DND-41 (cell line): ENCODE measurements around the gene GCDH.

Experiments
- ATAC-seq: fragments of 200-7000 bp; cut with Tn5 transposase; 3 replicates; pipeline ENCODE4 v1.9.1; 2021; ENCODE audit warnings: low read depth; ENCODE audit not compliant: insufficient read depth
- DNase-seq: peaks from one replicate; pipeline ENCODE4 v3.0.0-alpha.2; 2020
- H2AFZ ChIP-seq: 2 replicates; pipeline ENCODE4 v1.6.0; 2012; ENCODE audit warnings: low read depth, low read length
- H3K27ac ChIP-seq: 2 replicates; pipeline ENCODE4 v1.5.1; 2012; ENCODE audit warnings: low read length, inconsistent platforms
- H3K27me3 ChIP-seq: fragments of 200-600 bp; sonication (generic); 2 replicates; pipeline ENCODE4 v1.6.0; 2012; ENCODE audit warnings: low read length, mild to moderate bottlenecking, inconsistent platforms; ENCODE audit not compliant: insufficient read depth, poor library complexity
- H3K36me3 ChIP-seq: 2 replicates; pipeline ENCODE4 v1.5.1; 2012; ENCODE audit warnings: low read length, inconsistent platforms; ENCODE audit not compliant: insufficient read depth
- H3K4me1 ChIP-seq: 2 replicates; pipeline ENCODE4 v1.5.1; 2012; ENCODE audit warnings: mild to moderate bottlenecking, low read length; ENCODE audit not compliant: insufficient read depth
- H3K4me2 ChIP-seq: 2 replicates; pipeline ENCODE4 v1.6.0; 2012; ENCODE audit warnings: mild to moderate bottlenecking, moderate library complexity, low read length, inconsistent platforms; ENCODE audit not compliant: insufficient read depth
- H3K4me3 ChIP-seq, 2 experiments: fragments of 200-600 bp in 1 of 2; shearing (Covaris generic) in 1 of 2; 2 replicates each; pipeline ENCODE4 v1.5.1; 2012 to 2016; ENCODE audit warnings: inconsistent platforms in 2 of 2, low read length in 2 of 2, mild to moderate bottlenecking in 2 of 2, low read depth in 1 of 2, moderate library complexity in 1 of 2
- H3K79me2 ChIP-seq: 2 replicates; pipeline ENCODE4 v1.6.0; 2012; ENCODE audit warnings: low read length, inconsistent platforms; ENCODE audit not compliant: insufficient read depth
- H3K9ac ChIP-seq: 2 replicates; pipeline ENCODE4 v1.6.0; 2012; ENCODE audit warnings: low read depth, mild to moderate bottlenecking, inconsistent platforms, low read length, moderate library complexity
- H3K9me3 ChIP-seq: 2 replicates; pipeline ENCODE4 v1.5.1; 2012; ENCODE audit warnings: low read length, moderate library complexity, mild to moderate bottlenecking, inconsistent platforms; ENCODE audit not compliant: insufficient read depth, severe bottlenecking
- H4K20me1 ChIP-seq: 2 replicates; pipeline ENCODE4 v1.6.0; 2012; ENCODE audit warnings: low read length; ENCODE audit not compliant: insufficient read depth
- CTCF ChIP-seq: IDR thresholded peaks from 2 replicates; pipeline ENCODE4 v1.5.1; 2012; ENCODE audit warnings: borderline replicate concordance, low read length, moderate library complexity, mild to moderate bottlenecking; ENCODE audit not compliant: poor library complexity, severe bottlenecking; ENCODE audit errors: extremely low read depth
- EZH2 ChIP-seq: IDR thresholded peaks from 3 replicates; pipeline ENCODE4 v1.6.1; 2012; ENCODE audit warnings: borderline replicate concordance, low read depth, mild to moderate bottlenecking, moderate library complexity, low read length, inconsistent platforms; ENCODE audit not compliant: severe bottlenecking

GCDH gene

DNA sequence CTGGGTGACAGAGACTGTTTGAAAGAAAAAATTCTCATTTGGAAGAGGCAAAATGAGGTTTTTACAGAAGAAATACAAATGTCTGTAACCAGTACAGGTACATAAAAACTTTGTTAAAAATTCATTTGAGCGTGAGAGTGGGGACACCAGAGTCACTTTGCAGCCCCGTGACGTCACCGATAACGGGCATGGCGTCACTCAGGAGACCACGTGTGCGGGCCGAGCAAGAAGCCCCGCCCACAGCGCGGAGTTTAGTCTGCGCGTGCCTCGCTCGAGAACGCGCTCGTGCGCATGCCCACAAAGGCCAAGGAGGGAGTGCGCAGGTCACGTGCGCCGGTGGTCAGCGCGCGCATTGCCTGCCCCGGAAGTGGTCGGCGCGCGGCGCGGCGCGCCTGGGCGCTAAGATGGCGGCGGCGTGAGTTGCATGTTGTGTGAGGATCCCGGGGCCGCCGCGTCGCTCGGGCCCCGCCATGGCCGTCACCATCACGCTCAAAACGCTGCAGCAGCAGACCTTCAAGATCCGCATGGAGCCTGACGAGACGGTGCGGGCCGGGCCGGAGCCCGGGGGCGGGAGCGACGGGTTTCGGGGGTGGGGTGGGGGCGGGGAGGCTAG lies 54.6 kb downstream of the GCDH start, which contains the start of gene RAD23A:
Gene RAD23A, plus strand, starts transcription at position 384 of the 613 bp plus-strand sequence. Its CDS starts 87 bp downstream, at position 471.
- Histone ChIP-seq H3K4me2 (peak within 1 kb of the TSS; percentile 80), H3K9me3 (no peaks in the 10 kb centered on the region), H4K20me1 (peaks cover 50% of the 10 kb centered on the region), H2AFZ (peak within 1 kb of the TSS; percentile 57), H3K27ac (peak within 1 kb of the TSS; percentile 84), H3K27me3 (no peaks in the 10 kb centered on the region), H3K9ac (peak within 1 kb of the TSS; percentile 67), H3K4me3 (peak within 1 kb of the TSS; percentile 50 to 69; a peak in 3 of 4 replicates), H3K4me1 (peaks cover 68% of the 10 kb centered on the region), H3K79me2 (peaks cover 76% of the 10 kb centered on the region), H3K36me3 (peaks cover 87% of the 10 kb centered on the region)
- DNase-seq (peak; percentile 97), ATAC-seq (peak; percentile 82)
- TF ChIP-seq CTCF = no peak
- no peak for TF ChIP-seq EZH2

DNA sequence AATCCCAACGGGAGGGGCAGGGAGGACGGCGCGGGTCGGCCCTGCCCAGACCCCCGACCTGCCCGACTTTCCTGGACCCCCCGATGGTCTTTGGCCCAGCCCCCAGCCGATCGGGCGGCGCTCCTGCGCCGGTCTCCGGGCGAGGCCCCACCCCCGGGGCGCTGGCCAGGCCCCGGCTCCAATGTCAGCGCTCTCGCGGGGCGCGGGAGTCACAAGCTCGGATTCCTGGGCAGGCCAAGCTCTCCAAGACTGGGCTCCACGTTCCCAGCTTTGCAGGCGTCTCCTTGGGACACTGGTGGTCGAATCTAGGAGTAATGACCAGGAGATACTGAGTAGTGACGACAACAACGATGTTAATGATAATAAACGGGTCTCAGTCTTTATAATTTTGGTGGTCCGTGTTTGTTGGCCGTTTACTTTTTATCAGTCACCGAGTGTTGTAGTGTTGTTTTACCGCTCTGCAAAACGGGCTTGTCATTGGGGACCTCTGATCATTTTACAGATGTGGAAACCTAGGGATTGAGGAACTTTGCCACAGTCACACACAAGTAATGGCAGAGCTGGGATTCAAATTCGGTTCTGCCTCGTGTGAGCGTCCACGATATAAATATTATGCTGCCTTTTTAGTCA lies 55.2 kb downstream of the GCDH start:
- Histone ChIP-seq H3K4me2 (peak overlapping the region; percentile 80), H4K20me1 (peaks cover 44% of the 10 kb centered on the region; the same call in 1 of the 2 replicates), H3K9ac (peak overlapping the region; percentile 67), H3K36me3 (peaks cover 87% of the 10 kb centered on the region), H2AFZ (no peak overlapping the region), H3K27me3 (no peaks in the 10 kb centered on the region), H3K4me3 (peak overlapping the region; percentile 50 to 69; a peak in 3 of 4 replicates), H3K79me2 (peaks cover 76% of the 10 kb centered on the region), H3K27ac (peak overlapping the region; percentile 84), H3K4me1 (peaks cover 62% of the 10 kb centered on the region), H3K9me3 (no peaks in the 10 kb centered on the region)
- peak; percentile 69 for DNase-seq
- ATAC-seq = peak; percentile 69
- TF ChIP-seq EZH2 (no peak), CTCF (no peak)

DNA sequence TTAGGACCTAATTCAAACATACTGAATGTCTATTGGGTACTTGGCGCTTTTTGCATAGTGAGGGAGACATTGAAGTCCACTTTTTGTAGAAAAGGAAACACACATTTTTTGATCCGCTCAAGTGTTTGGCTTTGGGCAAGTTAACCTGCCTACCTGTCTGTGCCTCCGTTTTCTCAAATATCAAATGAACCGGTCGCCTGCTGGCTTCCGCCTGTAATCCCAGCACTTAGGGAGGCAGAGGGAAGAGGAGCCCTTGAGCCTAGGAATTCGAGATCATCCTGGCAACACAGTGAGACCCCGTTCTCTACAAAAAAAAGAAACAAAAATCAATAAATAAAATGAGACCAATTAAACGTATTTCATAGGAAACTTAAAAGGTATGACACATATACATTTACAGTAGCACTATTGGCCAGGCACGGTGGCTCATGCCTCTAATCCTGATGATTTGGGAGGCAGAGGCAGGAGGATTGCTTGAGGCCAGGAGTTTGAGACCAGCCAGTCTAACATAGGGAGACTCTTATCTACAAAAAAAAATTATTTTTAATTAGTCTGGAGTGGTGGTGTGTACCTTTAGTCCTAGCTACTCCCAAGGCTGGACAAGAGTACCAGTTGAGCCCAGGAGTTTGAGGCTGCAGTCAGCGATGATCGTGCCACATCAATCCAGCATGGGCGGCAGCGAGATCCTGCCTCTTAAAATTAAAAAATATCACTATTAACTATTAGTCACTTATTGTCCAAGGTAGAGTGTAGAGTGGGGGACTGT lies 56.0 kb downstream of the GCDH start:
- H4K20me1 ChIP-seq = peaks cover 41% of the 10 kb centered on the region; the same call in 1 of the 2 replicates
- H3K9me3 ChIP-seq = no peaks in the 10 kb centered on the region
- TF ChIP-seq EZH2 = no peak
- TF ChIP-seq CTCF = no peak
- ATAC-seq (no peak), DNase-seq (no peak)
- H3K79me2 ChIP-seq = peaks cover 72% of the 10 kb centered on the region
- H3K27me3 ChIP-seq = no peaks in the 10 kb centered on the region
- H3K27ac ChIP-seq = peak overlapping the region; percentile 84
- peak overlapping the region; percentile 80 for H3K4me2 ChIP-seq
- H3K4me1 ChIP-seq = peaks cover 55% of the 10 kb centered on the region
- peak overlapping the region; percentile 50 to 69; a peak in 3 of 4 replicates for H3K4me3 ChIP-seq
- H3K36me3 ChIP-seq = peaks cover 85% of the 10 kb centered on the region
- peak overlapping the region; percentile 67 for H3K9ac ChIP-seq
- H2AFZ ChIP-seq = no peak overlapping the region
